Fibroblast of skin of abdomen (primary cell): ENCODE results near the gene P2RX3.

Source experiments
- DNase-seq: peaks from one replicate; pipeline ENCODE4 v3.0.0-alpha.2; 2013

The P2RX3 gene

GRCh38 chr11:57376095-57377090, 38.2 kb downstream of the P2RX3 start:
- DNase-seq = no peak

GRCh38 chr11:57377107-57377506, 39.0 kb downstream of the P2RX3 start:
- DNase-seq = no peak

GRCh38 chr11:57378186-57378585, 40.0 kb downstream of the P2RX3 start:
- no peak for DNase-seq

- peak; percentile 8 for DNase-seq
Measured at GRCh38 chr11:57379732-57380131, 41.6 kb downstream of the P2RX3 start.

DNA sequence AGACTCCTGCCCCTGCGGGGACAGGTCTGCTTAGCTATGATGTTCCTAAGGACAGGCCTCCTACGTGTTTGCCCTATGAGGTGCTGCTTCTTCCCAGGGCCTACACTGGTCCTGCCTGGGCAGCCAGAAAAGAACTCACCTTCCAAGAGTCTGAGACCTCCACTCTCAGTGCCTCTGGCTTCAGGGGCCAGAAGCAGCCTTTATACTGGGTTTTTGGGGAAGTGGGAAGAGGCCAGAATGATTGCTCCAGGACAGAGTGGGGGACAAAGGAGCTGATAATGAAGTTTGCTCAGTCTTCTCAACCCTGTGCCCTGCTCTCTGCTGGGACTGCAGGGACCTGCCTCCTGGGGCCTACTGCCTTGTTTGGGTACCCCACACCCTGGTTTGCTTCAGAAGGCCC, 42.8 kb downstream of the P2RX3 start, which contains the start of gene PRG3:
PRG3 (minus strand) TSS at position 176 of the 400 bp plus-strand sequence. CDS start 442 bp downstream, outside the sequence.
- DNase-seq = no peak

GRCh38 chr11:57386178-57386940, 48.2 kb downstream of the P2RX3 start:
- DNase-seq = no peak

DNA sequence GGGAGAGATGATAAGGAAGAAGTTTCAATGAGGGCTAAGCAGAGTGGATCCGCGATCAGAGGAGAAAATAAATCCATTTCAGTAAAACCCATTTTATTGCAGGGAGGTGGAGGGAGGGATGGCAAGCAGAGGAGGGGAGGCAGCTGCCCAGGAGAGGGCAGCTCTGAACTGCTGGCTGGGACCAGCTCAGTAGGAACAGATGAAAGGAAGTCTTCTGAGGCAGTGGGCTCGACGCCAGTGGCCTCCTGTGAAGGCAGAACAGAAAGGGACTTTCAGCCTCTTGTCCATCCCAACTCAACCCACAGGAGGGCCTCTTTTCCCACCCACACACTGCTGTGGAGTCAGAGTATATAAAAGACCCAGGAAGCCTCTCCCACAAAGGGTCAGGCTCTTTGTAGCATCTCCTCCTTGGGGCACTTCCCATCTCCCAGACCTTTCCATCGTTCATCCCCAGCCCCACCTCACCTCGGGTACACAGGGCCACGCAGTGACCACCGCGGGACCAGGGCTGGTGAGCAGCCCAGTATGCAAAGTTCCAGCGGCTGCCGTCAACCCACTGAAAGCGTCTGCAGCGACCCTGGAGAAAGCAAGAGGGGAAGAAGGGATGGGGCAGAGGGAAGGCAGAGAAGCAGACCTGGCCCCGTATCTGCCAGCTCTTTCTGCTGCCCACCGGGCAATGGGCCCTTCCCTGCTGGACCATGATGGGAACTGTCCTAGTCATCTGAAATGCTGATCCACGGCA, 49.3 kb downstream of the P2RX3 start:
- no peak for DNase-seq

DNA sequence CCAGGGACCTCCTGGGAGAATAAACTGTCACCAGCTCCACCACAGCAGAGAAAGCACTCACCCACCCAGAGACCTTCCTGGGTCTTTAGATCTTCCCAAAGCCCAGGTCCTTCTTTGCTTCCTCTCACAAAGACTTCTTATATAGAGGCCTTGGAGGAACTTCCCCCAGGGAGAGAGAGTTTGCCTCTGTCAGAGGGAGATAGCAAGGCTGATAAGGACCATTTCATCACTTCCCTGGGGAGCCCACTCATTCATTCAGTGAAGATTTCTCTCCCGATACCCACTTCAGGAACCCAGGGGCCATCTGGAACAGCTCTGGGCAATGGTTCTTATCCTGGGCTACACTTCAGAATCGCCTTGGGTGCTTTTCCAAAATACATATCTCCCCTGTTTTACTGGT, 52.4 kb downstream of the P2RX3 start, which contains the start of gene PRG2:
PRG2 (minus strand) TSS at position 116 of the 400 bp plus-strand sequence. CDS start 706 bp downstream, outside the sequence.
- no peak for DNase-seq

DNA sequence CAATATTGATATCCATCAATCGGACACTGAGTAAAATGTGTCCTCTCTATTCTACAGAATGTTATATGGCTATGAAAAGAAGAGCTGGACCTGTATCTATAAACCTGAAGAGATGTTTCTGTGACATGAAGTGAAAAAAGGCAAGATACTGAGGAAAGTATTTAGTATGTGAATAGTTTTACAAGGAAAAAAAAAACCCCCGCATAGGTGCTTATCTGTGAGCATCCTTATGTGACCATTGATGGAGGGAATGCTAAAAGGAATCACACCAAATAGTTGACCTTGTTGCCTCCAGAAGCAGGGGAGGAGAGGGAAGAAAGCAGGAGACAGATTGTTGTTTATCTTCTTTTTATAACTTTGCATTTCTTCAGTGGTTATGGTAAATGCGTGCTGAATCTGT, 53.0 kb downstream of the P2RX3 start:
- no peak for DNase-seq

DNA sequence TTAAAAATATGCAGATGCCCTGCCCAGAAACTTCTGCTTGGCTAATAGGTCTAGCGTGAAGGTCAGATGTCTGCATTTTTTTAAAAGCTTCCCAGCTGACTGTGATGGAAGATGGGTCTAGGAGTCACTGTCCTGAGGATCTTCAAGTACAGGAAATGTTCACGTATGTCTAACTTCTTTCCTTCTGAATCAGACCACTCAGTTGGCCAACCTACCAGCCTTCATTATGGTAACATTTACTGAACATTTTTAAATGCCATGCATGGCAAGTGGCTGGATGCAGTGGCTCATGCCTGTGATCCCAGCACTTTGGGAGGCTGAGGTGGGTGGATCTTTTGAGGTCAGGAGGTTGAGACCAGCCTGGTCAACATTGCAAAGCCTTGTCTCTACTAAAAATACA, 53.4 kb downstream of the P2RX3 start:
- DNase-seq = no peak

DNA sequence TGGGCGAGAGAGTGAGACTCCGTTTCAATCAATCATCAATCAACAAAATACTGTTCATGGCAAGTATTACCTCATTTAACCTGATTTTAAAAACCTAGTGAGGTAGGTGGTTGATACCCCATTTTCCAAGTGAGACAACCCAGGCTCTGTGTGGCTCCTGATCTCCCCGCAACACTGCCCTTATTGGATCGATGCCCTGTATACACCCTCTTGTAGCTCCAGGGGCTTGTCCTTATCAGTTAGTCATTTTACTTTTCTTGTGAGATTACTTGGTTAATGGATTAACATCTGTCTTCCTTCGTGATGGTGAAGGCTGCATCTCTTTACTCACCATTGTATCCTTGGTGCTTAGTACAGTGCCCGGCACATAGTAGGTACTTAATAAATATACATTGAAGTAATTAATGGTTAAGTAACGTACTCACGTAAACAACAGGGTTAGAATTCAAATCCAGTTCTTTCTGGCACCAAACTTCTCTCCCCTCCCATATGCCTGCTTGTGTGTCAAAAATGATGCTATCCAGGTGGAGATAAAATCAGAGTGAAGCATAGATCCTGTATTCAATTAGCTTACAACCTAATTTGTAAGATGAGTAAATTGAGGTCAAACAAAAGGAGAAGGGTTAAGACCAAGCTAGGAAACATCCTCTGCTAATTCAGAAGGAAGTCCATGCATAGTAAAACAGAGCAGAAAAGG, 54.1 kb downstream of the P2RX3 start:
- no peak for DNase-seq

DNA sequence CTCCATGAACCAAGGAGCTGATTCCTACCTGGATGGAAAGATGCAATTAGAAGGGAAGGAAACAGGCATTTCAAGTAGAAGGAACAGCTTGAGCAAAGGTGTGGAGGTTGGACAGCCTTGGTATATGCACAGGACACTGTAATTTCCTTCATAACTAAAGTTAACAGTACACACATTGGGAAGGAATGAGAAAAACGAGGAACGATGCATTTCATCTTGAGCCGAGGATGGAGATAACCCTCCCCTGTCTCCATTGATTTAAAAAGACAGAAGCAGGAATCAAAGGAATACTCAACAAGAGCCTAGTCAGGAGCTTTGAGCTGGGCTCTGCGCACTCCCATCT, 54.6 kb downstream of the P2RX3 start:
- DNase-seq = no peak

DNA sequence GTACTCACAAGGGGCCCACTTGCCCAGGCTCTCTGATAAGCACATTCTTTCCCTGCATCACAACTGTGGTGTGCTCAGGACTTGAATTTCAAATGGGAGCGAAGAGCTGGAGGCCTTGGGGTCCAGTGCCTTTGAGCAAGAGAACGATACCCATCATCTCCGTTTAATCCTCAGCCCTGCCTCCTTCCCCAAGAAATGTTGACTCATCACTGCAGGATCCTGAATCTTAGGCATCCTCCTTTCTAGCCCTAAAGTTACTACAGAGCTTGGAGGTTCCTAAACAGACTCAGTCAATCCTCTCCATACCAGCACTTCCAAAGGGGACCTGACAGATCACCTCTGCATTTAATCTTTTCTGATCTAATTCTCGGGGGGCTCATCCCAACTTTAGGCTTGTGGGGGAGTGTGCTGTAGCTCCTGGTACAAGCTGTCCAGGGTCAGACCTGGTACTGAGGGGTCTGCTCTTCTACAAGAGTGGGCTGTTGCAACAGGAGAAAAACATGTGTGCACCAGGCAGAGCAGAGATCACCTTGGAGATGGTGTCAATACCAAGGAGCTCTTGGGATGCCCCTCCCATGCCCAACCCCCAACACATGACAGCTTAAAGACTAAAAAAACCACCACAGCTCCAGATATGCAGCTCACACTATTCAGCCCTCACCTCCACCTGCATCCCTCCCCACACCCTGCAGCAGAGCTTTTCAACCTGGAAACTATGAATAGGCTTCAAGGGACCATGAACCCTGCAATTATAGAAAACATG, 56.2 kb downstream of the P2RX3 start:
- no peak for DNase-seq

- DNase-seq = no peak
Measured at GRCh38 chr11:57395905-57396623, 57.9 kb downstream of the P2RX3 start.

DNA sequence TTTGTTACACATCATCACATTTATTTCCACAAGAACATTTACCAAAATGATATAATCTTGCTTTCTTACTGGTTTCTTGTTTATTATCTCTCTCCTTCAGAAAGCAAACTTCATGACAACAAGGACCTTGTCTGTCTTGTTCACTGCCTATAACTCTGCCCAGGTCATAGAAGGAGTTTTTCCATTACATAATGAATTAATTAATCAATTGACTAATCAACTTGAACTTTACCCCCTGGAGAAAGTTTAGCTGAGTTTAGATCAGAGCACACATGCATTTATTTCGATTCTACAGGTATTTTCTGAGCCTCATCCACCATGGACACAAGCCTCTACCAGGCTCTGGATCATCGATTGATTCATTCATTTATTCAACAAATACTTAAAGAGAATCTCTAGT, 58.6 kb downstream of the P2RX3 start:
- no peak for DNase-seq

DNA sequence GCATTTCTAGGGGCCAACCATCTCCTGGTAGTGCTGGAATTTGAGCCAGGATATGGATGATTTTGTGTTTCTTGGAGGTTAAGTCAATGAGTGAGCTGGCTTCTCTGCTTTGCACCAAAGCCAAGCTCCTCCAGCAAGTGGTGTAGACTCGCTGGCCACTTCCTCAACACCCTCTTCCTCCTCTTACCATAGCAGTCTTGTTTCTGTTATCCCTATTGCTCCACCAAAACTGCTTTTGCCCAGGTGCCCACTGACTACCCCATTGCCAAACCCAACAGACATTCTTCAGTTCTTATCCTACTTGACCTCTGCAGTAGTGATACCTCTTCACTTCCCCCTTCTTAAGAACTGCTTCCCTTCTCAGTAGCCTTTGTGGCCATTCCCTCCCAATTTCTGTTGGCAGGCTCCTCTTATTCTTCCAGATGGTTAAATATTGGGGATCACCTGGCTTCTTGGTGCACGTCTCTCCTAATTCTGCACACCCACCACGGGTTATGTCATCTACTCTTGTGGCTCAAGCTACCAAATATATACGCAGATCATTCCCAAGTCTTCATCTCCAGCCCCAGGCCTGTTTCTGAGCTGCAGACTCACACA, 59.3 kb downstream of the P2RX3 start:
- DNase-seq = no peak

GRCh38 chr11:57399221-57399620, 61.1 kb downstream of the P2RX3 start:
- no peak for DNase-seq

- DNase-seq = no peak
Measured at GRCh38 chr11:57399972-57400578, 61.9 kb downstream of the P2RX3 start.

- no peak for DNase-seq
Measured at GRCh38 chr11:57402188-57403002, 64.2 kb downstream of the P2RX3 start.
